Hepatocyte (in vitro differentiated cells): ENCODE data around the gene WSCD2. TPM values are rescaled to one million over a fixed set of nuclear protein-coding genes. Genes with fewer than 3 reads are reported as not detected.

Source experiments
- DNase-seq: peaks from one replicate; pipeline ENCODE4 v3.0.0-alpha.2; 2016; ENCODE audit warnings: low spot score
- H2AFZ ChIP-seq: fragments of 200-600 bp; sonication (generic); 2 replicates; pipeline ENCODE4 v1.6.0; 2016; ENCODE audit warnings: antibody characterized with exemption, mild to moderate bottlenecking
- H3K27ac ChIP-seq: fragments of 200-600 bp; sonication (generic); 2 replicates; pipeline ENCODE4 v1.5.1; 2016; ENCODE audit warnings: mild to moderate bottlenecking
- H3K27me3 ChIP-seq: fragments of 200-600 bp; sonication (generic); 2 replicates; pipeline ENCODE4 v1.6.1; 2016
- H3K36me3 ChIP-seq: fragments of 200-600 bp; sonication (generic); replicated peaks from 2 replicates; pipeline ENCODE4 v1.5.1; 2016; ENCODE audit warnings: low read depth; ENCODE audit not compliant: insufficient read depth
- H3K4me1 ChIP-seq: fragments of 200-600 bp; sonication (generic); 2 replicates; pipeline ENCODE4 v1.5.1; 2016; ENCODE audit warnings: mild to moderate bottlenecking, moderate library complexity; ENCODE audit not compliant: insufficient read depth
- H3K4me2 ChIP-seq: fragments of 200-600 bp; sonication (generic); 2 replicates; pipeline ENCODE4 v1.6.0; 2016
- H3K4me3 ChIP-seq: fragments of 200-600 bp; sonication (generic); 2 replicates; pipeline ENCODE4 v1.5.1; 2016; ENCODE audit warnings: mild to moderate bottlenecking
- H3K79me2 ChIP-seq: fragments of 200-600 bp; sonication (generic); 2 replicates; pipeline ENCODE4 v1.6.0; 2017; ENCODE audit warnings: mild to moderate bottlenecking
- H3K9me2 ChIP-seq: fragments of 200-600 bp; sonication (generic); replicated peaks from 2 replicates; pipeline ENCODE4 v1.6.0; 2017; ENCODE audit warnings: mild to moderate bottlenecking; ENCODE audit not compliant: insufficient read depth
- H3K9me3 ChIP-seq: fragments of 200-600 bp; sonication (generic); 2 replicates; pipeline ENCODE4 v1.5.1; 2016; ENCODE audit warnings: low read depth, mild to moderate bottlenecking
- H4K20me1 ChIP-seq: fragments of 200-600 bp; sonication (generic); 2 replicates; pipeline ENCODE4 v1.6.0; 2016; ENCODE audit warnings: mild to moderate bottlenecking; ENCODE audit not compliant: insufficient read depth, poor library complexity, severe bottlenecking
- CTCF ChIP-seq: fragments of 200-600 bp; sonication (generic); IDR thresholded peaks from 2 replicates; pipeline ENCODE4 v1.5.1; 2016; ENCODE audit warnings: antibody characterized with exemption, mild to moderate bottlenecking; ENCODE audit not compliant: poor library complexity
- EZH2 ChIP-seq: fragments of 200-600 bp; sonication (generic); IDR thresholded peaks from 2 replicates; pipeline ENCODE4 v1.6.1; 2016; ENCODE audit warnings: antibody characterized with exemption, mild to moderate bottlenecking, borderline replicate concordance
- EZH2phosphoT487 ChIP-seq: fragments of 200-600 bp; sonication (generic); IDR thresholded peaks from one replicate; pipeline ENCODE4 v1.6.1; 2018; ENCODE audit warnings: antibody characterized with exemption, mild to moderate bottlenecking, low read depth, moderate library complexity; ENCODE audit not compliant: unreplicated experiment, severe bottlenecking
- WGBS: methylation state at CpG from one replicate; pipeline ENCODE4 v1.1.6; 2016; ENCODE audit warnings: low lambda C conversion rate; ENCODE audit errors: missing lambda C conversion rate; 5-methylcytosine and 5-hydroxymethylcytosine counted together
- polyA plus RNA-seq: library from polyadenylated mRNA; unstranded; fragments of >200 nt; fragmentation: Nextera tagmentation; extraction: Ambion mirVana; gene quantifications from 2 replicates; pipeline ENCODE4 v1.2.1, GENCODE V29; 2016
- total RNA-seq: library from RNA; depleted of rRNA; stranded (reverse); fragments of >200 nt; gene quantifications from 2 replicates; pipeline ENCODE4 v1.2.3, GENCODE V29; 2014

WSCD2 gene
- total and polyA plus RNA-seq, 2 experiments from 2014 or later: 4.2 to 4.3 TPM

DNA sequence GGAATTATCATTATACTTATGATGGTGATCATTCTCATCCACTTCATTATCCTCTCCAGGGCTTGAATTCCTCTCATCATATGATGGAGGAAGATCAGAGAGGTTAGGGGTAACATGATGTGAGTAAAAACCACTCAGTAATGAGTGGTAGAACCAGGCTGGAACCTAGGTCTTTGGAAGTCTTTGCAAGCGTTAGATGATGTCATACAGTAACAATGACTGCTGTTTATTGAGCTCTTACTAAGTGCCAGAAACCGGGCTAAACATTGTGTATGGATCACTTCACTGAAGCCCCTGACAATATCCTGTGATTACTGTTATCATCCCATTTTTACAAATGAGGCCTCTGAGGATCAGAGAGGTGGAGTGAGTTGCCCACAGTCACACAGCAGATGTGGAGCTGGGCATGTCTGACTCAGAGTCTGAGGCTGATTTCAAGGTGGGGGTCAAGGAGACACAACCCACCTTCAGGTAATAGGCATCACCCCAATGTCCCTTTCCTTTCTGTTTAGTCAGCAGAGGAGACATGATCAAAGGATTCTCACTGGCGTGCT is 19.5 kb downstream of the WSCD2 start:
- Histone ChIP-seq H3K4me3 (no peak overlapping the region), H3K79me2 (no peaks in the 10 kb centered on the region), H2AFZ (no peak overlapping the region), H3K4me1 (no peaks in the 10 kb centered on the region), H3K36me3 (no peaks in the 10 kb centered on the region), H4K20me1 (no peaks in the 10 kb centered on the region), H3K9me3 (no peaks in the 10 kb centered on the region), H3K9me2 (no peaks in the 10 kb centered on the region), H3K4me2 (no peak overlapping the region), H3K27me3 (no peaks in the 10 kb centered on the region), H3K27ac (no peak overlapping the region)
- 79% methylated on average over 3 of the region's 3 CpGs for WGBS
- DNase-seq: no peak
- no peak for TF ChIP-seq CTCF
- no peak for TF ChIP-seq EZH2
- no peak for TF ChIP-seq EZH2phosphoT487

DNA sequence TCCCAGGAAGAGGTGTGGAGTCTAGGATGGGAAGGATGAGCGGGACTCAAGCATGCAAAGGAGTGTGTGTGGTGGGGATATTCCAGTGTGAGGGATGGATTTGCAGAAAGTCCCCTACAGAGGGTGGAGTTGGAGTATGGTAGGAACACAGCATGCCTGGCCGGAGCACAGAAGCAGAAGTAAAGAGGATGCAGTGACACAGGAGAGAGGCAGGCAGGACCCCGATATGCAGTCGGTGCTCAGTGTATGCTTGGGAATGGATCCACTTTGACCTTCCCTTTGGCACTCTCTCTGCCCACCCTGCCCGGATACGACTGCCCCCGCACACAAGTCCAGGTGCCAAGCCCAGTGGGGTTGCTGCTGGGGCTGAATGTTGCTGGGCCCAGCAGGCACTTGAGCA is 21.3 kb downstream of the WSCD2 start:
- no peaks in the 10 kb centered on the region for H3K9me3 ChIP-seq
- H3K27ac ChIP-seq: no peak overlapping the region
- no peak for DNase-seq
- H3K27me3 ChIP-seq: no peaks in the 10 kb centered on the region
- H3K36me3 ChIP-seq: no peaks in the 10 kb centered on the region
- no peaks in the 10 kb centered on the region for H3K4me1 ChIP-seq
- no peak overlapping the region for H3K4me2 ChIP-seq
- no peaks in the 10 kb centered on the region for H4K20me1 ChIP-seq
- no peaks in the 10 kb centered on the region for H3K9me2 ChIP-seq
- no peak for TF ChIP-seq EZH2
- TF ChIP-seq EZH2phosphoT487: no peak
- TF ChIP-seq CTCF: no peak
- no peak overlapping the region for H2AFZ ChIP-seq
- no peak overlapping the region for H3K4me3 ChIP-seq
- WGBS: 96% methylated on average over 7 of the region's 7 CpGs
- no peaks in the 10 kb centered on the region for H3K79me2 ChIP-seq

GRCh38 chr12:108151533-108152169 is 22.6 kb downstream of the WSCD2 start:
- no peaks in the 10 kb centered on the region for H4K20me1 ChIP-seq
- no peak overlapping the region for H2AFZ ChIP-seq
- DNase-seq: no peak
- H3K79me2 ChIP-seq: no peaks in the 10 kb centered on the region
- TF ChIP-seq EZH2phosphoT487 (no peak), CTCF (no peak), EZH2 (no peak)
- H3K4me2 ChIP-seq: no peak overlapping the region
- no peaks in the 10 kb centered on the region for H3K4me1 ChIP-seq
- no peak overlapping the region for H3K27ac ChIP-seq
- 82% methylated on average over 12 of the region's 12 CpGs for WGBS
- H3K27me3 ChIP-seq: no peaks in the 10 kb centered on the region
- H3K4me3 ChIP-seq: no peak overlapping the region
- H3K36me3 ChIP-seq: no peaks in the 10 kb centered on the region
- H3K9me3 ChIP-seq: no peaks in the 10 kb centered on the region
- H3K9me2 ChIP-seq: no peaks in the 10 kb centered on the region

- no peaks in the 10 kb centered on the region for H3K36me3 ChIP-seq
- no peaks in the 10 kb centered on the region for H3K9me3 ChIP-seq
- no peak overlapping the region for H2AFZ ChIP-seq
- no peaks in the 10 kb centered on the region for H3K4me1 ChIP-seq
- no peak overlapping the region for H3K4me2 ChIP-seq
- no peak overlapping the region for H3K4me3 ChIP-seq
- H3K79me2 ChIP-seq: no peaks in the 10 kb centered on the region
- no peak for DNase-seq
- H3K27me3 ChIP-seq: no peaks in the 10 kb centered on the region
- WGBS: 79% methylated on average over 4 of the region's 4 CpGs
- H3K27ac ChIP-seq: no peak overlapping the region
- TF ChIP-seq EZH2phosphoT487 (no peak), EZH2 (no peak), CTCF (no peak)
- H3K9me2 ChIP-seq: no peaks in the 10 kb centered on the region
- H4K20me1 ChIP-seq: no peaks in the 10 kb centered on the region
Measured at GRCh38 chr12:108152170-108152538, 23.1 kb downstream of the WSCD2 start.
